WI38 (cell line): ENCODE data around the gene NBEA.

Experiments used
- H3K4me3 ChIP-seq: 2 replicates; pipeline ENCODE4 v1.5.1; 2011; ENCODE audit warnings: low read depth, mild to moderate bottlenecking, control low read depth, low read length
- TF ChIP-seq, protein P1 (sequence below): IDR thresholded peaks from 2 replicates; pipeline ENCODE4 v1.5.1; 2012; ENCODE audit warnings: low read depth, mild to moderate bottlenecking, control low read depth, low read length

The NBEA gene

DNA sequence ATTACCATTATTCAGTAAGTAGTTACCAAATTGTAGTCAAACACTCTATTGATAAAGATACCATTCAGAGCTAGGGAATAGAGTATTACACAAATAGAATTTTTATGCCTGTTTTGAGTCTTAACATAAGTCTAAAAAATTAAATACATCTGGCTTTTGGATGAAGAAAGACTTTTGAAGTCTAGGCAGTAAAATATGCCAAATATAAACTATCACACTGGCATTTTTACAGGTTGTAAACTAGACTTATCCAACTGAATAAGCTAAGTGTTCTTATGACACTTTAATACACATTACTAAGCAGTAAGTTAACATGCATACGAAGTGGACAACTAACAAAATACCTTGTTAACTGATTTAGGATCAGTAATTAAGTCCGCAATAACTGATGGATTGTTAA lies 425.5 kb downstream of the NBEA start:
- H3K4me3 ChIP-seq, result no peak overlapping the region
- TF ChIP-seq, protein P1, sequence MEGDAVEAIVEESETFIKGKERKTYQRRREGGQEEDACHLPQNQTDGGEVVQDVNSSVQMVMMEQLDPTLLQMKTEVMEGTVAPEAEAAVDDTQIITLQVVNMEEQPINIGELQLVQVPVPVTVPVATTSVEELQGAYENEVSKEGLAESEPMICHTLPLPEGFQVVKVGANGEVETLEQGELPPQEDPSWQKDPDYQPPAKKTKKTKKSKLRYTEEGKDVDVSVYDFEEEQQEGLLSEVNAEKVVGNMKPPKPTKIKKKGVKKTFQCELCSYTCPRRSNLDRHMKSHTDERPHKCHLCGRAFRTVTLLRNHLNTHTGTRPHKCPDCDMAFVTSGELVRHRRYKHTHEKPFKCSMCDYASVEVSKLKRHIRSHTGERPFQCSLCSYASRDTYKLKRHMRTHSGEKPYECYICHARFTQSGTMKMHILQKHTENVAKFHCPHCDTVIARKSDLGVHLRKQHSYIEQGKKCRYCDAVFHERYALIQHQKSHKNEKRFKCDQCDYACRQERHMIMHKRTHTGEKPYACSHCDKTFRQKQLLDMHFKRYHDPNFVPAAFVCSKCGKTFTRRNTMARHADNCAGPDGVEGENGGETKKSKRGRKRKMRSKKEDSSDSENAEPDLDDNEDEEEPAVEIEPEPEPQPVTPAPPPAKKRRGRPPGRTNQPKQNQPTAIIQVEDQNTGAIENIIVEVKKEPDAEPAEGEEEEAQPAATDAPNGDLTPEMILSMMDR, result no peak

DNA sequence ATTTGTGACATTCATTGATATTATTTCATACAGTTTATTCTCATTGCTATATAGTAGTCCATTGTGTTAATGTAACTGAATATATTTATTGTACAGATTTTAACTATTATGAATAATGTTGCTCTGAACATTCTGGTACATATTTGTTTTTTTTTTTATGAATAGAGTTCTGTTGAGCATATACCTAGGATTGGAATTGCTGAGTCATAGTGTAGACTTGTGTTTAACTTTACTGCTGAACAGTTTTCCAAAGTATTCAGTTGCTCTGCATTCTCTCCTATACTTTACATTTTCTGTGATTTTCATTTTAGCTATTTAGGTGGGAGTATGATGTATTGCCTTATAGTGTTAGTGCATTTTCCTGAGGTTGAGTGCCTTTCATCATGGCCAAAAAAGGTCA lies 436.9 kb downstream of the NBEA start:
- TF ChIP-seq, protein P1, result no peak
- no peak overlapping the region for H3K4me3 ChIP-seq

DNA sequence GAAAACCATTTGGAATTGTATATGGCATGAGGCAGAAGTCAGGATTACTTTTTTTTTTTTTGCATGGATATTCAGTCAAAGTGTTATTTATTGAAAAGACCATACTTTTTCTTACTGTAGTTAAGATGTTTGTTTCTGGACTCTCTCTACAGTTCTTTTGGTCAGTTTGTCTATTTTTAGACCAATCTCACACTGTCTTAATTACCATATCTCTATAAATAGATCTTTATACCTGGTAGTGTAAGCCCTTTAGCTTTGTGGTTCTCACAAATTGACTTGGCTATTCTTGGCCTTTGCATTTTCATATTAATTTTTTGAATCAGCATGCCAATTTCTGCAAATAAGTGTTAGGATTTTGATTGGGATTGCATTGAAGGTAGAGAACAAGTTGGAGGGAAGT lies 437.6 kb downstream of the NBEA start:
- TF ChIP-seq, protein P1, result no peak
- H3K4me3 ChIP-seq, result no peak overlapping the region

DNA sequence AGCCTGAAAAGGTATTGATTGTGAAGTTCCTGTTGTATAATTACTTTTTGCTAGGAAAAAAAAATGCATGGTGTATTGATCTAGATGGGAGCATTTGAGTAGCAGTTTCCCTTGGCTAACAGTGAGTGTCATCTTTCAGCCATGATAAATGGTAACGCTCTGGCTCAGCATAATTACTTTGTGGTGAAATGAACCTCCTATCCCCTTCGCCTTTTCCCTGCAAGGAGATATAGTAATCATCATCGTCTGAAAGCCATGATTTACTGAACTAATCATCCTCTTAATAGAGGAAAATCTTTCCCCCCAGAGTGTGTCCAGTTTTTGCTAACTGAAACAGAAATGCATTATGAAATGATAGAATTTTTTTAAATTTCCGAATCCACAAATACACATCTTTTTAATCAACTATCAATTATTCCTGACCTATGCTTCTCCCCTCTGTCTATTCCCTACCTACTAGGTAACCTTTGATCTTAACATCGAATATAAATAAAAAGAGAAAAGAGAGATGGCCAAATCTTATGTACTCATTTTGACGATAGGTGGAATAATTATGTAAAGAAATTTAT lies 445.7 kb downstream of the NBEA start:
- TF ChIP-seq, protein P1, result no peak
- no peak overlapping the region for H3K4me3 ChIP-seq

DNA sequence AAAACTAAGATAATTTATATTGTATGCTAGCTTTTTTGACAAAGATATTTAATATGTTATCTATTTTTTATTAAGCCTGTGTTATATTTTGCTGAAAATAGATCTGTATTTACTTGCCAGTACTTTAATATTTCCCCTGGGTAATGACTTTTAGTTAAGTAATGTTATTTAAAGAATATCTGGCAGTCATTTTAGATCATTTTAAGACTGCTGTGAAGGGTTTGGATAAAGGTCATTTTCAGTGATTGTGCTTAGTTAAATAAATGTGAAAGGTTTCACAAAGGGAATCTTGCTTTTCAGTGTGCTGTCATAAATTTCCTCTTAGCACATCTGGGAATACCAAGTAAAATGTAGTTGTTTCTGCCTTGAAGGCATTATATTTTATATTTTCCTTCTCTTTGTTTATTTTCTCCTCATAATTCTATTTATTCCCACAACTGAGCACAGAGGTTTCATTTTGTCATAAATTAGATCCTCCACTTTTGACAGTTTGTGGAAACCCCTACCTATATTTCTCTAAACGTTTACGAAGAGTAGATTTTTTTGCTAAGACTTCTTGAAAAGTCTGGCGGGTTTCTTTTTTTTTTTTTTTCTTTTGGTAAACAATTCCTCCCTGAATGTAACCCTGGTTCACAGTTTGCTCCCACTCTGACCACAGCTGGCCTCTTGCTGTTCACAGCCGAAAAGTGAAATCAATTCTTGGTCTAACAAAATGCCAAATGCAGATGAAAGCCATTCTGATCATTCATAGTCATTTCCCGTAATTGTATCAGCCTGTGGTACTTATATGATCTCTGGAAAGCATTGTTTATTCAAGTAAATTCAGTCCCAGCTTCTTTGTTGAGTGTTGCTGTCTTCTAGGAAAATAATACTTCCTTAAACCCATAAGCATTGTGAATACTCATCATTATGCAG lies 446.6 kb downstream of the NBEA start:
- TF ChIP-seq, protein P1, result no peak
- H3K4me3 ChIP-seq, result no peak overlapping the region

DNA sequence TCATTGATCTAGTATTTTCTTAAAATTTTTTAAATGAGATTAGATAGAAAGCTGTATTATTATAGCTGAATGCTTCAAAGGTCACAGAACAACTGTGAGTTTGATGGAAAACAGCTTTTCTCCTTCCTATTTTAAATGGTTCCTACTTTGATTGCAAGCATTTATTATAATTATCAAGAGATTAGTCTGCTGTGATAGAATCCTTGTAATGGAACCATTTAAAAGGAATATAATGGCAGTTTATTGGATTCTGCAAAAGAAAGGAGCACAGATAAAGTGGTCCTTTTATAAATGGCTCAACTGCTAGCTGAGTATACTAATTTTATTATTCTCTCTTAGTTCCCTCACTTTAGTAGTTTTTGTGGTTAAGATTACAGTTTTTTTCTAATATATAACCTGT lies 447.5 kb downstream of the NBEA start:
- TF ChIP-seq, protein P1, result no peak
- H3K4me3 ChIP-seq, result no peak overlapping the region

DNA sequence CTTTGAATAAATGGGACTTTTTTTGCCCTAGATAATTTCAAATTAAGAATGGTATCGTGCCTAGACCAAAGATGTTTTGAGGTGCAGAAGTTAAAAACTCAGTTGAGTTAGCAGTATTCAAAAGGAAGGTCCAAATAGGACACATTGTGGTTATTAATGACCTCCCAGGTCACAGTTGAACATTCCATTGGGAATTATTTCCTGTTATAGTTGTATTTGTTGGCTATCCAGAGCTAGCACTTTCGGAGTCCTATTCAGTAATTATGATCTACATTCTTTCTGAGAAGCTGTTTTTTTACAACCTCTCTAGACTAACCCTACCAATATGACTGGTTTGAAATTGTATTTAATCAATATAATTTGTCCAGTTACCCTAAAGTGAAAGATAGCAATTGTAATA lies 450.7 kb downstream of the NBEA start:
- H3K4me3 ChIP-seq, result no peak overlapping the region
- TF ChIP-seq, protein P1, result no peak
